GM18907 (cell line): ENCODE data around the gene PIGQ.

Source experiments
- ATAC-seq: cut with Tn5 transposase; IDR thresholded peaks from one replicate; pipeline ENCODE4 v1.9.1; 2021; ENCODE audit warnings: mild to moderate bottlenecking, moderate library complexity; ENCODE audit not compliant: unreplicated experiment

PIGQ gene

GRCh38 chr16:533391-534123 lies 36.2 kb upstream of the PIGQ start:
- no peak for ATAC-seq

GRCh38 chr16:534135-534534 lies 35.6 kb upstream of the PIGQ start:
- ATAC-seq, result no peak

DNA sequence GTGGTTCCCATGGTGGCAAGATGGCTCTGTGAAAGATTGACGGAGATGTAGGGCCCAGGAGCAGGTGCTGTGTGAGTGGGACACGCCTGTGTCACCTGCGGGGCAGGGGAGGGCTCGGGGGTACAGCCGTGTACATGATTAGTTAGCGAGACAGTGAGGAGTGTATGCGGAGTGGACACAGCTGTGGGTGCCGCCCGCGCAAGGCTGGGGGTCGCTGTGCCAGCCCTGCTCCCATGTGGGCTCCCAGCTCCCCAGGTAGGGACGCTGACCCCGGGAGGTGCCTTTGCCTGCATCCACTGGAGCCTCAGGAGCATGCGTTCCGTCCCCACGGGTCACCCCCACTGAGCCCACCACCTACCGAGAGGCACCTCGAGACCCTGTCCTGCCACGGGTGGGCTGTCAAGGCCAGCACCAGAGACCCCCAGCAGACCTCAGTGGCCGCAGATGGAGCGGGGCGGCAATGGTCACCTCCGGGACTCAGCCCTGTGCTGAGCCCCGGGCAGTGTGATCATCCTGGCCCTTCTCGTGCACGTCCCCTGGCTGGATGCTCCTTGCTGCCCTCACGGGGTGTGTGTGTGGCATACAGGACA lies 34.8 kb upstream of the PIGQ start:
- no peak for ATAC-seq

GRCh38 chr16:535446-536405 lies 34.0 kb upstream of the PIGQ start:
- ATAC-seq, result no peak

DNA sequence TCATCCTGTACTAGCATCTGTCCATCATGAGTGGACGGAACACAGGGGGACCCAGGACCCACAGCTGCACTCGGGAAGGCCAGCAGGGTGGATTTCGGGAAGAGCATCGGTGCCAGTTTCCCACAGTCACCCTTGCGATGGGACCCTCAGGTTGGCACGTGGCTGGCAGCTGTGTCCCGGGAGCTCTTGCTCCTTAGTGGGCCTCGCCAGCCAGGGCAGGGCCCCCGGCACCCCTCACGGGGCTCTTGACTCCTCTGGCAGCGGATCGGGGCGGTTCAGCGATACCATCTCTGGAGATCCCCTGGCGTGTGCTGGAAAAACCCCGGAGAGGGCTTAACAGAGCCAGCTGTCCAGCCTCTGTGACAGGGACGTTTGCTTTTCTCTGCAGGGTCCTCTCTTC lies 33.0 kb upstream of the PIGQ start:
- no peak for ATAC-seq

- ATAC-seq, result no peak
Observed at GRCh38 chr16:537415-538335, 32.1 kb upstream of the PIGQ start.

DNA sequence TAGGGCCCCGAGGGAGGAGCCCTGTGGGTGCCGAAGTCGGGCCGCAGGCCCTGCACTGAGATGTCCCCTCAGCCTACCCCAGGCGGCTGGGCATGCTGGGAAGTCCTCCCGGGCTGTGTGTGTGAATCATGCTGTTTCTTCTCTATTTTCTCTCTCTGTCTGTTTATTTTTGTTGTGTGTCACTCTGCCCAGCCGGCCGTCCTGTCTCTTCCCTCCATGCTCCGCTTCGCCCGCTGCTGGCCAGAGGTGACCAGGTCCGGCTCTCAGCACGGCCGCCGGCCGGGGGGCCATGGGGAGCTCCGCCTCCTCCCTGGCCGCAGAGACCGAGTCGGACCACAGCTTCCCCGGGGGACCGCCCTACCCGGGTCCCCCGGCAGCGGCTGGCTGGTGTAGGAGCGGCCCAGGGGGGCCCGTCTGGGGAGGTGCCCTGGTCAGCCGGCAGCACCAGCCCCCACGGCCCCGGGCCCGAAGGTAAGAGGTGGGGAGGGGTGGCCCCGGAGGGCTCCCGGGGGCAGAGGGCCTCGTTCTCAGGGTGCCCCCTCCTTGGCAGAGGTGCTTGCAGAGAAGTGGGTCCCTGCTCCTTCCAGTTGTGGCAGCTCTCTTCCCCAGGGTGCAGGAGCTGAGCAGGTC lies 29.8 kb upstream of the PIGQ start:
- ATAC-seq, result no peak

DNA sequence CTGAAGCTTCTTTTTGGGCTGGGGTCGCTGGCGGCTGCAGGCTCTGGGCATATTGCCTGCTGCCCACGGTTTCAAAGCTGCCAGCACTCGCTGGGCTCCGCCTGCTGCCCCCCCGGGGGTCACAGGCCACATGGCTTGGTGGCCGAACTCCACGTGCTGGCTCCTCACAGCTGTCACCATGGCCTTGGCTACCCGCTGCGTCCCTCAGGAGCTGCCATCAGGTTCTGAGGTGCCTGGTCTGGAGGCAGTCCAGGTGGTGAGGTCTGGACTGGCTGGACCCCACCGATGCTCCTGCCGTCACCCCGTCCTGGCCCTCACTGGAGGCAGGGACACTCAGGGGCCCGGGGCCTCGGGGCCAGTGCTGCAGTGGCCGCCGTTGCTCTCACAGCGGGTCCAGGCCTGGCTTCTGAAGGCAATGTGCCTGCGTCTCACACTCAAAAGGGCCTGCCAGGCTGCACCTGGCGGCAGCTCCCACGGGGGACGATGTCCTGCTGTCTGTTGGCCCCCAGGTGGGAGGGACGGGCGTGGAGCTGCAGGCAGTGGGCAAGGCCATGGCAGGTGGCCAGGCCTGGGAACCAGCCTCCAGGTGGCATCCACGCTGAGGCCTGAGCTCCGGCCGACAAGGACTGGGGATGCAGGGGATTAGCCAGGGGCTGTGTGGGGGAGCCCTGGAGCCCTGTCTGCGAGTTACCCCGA lies 29.0 kb upstream of the PIGQ start:
- no peak for ATAC-seq

- no peak for ATAC-seq
Observed at GRCh38 chr16:543301-544164, 26.2 kb upstream of the PIGQ start.

- ATAC-seq, result no peak
Observed at GRCh38 chr16:544517-544916, 25.3 kb upstream of the PIGQ start.

GRCh38 chr16:546909-547770 lies 22.6 kb upstream of the PIGQ start:
- no peak for ATAC-seq

- ATAC-seq, result no peak
Observed at GRCh38 chr16:548586-548985, 21.2 kb upstream of the PIGQ start.

GRCh38 chr16:549544-550263 lies 20.1 kb upstream of the PIGQ start:
- no peak for ATAC-seq

DNA sequence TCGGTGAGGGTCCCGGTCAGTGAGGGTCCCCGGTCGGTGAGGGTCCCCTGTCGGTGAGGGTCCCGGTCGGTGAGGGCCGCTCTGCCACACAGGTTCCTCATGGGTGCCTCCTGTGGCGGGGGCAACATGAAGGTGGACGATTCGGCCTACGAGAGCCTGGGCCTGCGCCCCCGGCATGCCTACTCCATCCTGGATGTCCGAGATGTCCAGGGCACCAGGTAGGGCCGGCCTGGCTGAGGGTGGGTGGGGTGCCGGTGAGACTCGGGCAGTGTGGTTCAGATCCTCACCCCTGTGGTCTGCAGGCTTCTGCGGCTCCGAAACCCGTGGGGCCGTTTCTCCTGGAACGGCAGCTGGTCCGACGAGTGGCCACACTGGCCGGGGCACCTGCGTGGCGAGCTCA lies 18.6 kb upstream of the PIGQ start:
- ATAC-seq, result no peak

GRCh38 chr16:552171-552570 lies 17.6 kb upstream of the PIGQ start:
- no peak for ATAC-seq

DNA sequence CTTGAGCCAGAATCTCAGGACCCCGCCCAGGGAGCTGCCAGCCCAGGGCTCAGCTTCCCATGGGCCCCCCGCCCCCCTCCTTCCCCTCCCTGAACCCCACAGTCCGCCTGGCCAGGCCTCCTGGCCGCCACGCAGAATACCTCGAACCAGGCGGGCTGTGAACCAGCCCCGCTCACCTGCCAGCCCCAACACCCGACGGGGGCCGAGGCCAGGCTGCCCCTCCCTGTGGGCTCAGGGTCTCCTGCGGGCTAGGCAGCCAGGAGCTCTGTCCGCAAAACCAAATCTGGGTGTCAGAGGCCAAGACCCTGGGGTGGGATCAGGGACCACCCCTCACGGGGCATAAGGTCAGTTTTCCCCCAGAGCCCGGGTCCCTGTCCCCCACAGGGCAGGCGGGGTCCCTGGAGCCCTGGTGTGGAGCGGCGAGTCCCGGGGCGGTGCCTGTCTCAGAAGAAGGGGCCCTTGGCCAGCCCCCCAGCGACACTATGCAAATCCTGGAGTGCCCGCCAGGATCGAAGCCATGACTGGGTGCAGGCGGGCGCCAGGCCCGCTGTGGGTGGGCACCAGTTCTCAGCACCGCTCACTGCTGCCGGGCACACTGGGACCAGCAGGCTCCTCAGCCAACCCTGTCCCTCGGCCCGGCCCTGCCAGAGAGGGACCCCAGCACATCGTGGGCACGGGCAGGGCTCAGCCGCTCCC lies 16.0 kb upstream of the PIGQ start:
- ATAC-seq, result no peak

- no peak for ATAC-seq
Observed at GRCh38 chr16:554297-554621, 15.5 kb upstream of the PIGQ start.
